ENCODE measurements around the gene FSIP2. TPM values are rescaled to one million over a fixed set of nuclear protein-coding genes. Genes with fewer than 3 reads are reported as not detected.

FSIP2 gene
- total RNA-seq, 1 experiment from 2014 or later = 2.2 TPM

DNA sequence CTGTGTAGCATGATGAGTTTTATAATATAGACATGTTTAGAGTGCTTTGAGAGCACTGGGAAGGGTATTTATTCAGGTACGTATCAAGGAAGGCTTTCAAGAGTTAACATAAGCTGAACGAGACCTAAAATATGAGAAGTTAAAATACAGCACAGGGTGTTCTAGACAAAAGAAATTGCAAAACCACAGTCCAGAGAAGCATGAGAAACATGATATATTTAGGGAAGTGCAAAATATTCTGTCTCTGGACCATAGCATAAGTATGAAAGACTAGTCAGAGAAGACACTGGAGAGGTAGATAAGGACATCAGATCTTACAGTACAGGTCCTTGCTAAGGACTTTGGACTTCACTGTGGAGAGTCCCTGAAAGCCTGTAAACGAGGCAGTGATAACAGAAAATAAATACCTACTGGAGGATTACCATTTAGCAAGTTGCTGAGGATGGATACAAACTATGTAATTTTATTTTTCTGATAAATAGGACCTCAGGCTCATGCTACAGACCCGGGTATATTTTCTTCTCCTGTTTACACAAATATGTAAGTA, 43.7 kb downstream of the FSIP2 start (continued):
- TF ChIP-seq, protein P1, sequence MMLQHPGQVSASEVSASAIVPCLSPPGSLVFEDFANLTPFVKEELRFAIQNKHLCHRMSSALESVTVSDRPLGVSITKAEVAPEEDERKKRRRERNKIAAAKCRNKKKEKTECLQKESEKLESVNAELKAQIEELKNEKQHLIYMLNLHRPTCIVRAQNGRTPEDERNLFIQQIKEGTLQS (CRISPR knock-in tag; conservative IDR thresholded peaks at IDR 0.05) = no peak
- no peak for TF ChIP-seq RELA (CRISPR knock-in tag; IDR thresholded peaks at IDR 0.05; ENCODE audit: borderline replicate concordance)
- no peak for TF ChIP-seq ETV6 (CRISPR knock-in tag; IDR thresholded peaks at IDR 0.05)
- TF ChIP-seq, protein P2, sequence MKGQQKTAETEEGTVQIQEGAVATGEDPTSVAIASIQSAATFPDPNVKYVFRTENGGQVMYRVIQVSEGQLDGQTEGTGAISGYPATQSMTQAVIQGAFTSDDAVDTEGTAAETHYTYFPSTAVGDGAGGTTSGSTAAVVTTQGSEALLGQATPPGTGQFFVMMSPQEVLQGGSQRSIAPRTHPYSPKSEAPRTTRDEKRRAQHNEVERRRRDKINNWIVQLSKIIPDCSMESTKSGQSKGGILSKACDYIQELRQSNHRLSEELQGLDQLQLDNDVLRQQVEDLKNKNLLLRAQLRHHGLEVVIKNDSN (CRISPR knock-in tag; IDR thresholded peaks at IDR 0.05) = no peak
- TF ChIP-seq PRRX2 (CRISPR knock-in tag; IDR thresholded peaks at IDR 0.05) = no peak
- TF ChIP-seq, protein P3, sequence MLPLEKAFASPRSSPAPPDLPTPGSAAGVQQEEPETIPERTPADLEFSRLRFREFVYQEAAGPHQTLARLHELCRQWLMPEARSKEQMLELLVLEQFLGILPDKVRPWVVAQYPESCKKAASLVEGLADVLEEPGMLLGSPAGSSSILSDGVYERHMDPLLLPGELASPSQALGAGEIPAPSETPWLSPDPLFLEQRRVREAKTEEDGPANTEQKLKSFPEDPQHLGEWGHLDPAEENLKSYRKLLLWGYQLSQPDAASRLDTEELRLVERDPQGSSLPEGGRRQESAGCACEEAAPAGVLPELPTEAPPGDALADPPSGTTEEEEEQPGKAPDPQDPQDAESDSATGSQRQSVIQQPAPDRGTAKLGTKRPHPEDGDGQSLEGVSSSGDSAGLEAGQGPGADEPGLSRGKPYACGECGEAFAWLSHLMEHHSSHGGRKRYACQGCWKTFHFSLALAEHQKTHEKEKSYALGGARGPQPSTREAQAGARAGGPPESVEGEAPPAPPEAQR (CRISPR knock-in tag; IDR thresholded peaks at IDR 0.05) = no peak
- TF ChIP-seq, protein P4, sequence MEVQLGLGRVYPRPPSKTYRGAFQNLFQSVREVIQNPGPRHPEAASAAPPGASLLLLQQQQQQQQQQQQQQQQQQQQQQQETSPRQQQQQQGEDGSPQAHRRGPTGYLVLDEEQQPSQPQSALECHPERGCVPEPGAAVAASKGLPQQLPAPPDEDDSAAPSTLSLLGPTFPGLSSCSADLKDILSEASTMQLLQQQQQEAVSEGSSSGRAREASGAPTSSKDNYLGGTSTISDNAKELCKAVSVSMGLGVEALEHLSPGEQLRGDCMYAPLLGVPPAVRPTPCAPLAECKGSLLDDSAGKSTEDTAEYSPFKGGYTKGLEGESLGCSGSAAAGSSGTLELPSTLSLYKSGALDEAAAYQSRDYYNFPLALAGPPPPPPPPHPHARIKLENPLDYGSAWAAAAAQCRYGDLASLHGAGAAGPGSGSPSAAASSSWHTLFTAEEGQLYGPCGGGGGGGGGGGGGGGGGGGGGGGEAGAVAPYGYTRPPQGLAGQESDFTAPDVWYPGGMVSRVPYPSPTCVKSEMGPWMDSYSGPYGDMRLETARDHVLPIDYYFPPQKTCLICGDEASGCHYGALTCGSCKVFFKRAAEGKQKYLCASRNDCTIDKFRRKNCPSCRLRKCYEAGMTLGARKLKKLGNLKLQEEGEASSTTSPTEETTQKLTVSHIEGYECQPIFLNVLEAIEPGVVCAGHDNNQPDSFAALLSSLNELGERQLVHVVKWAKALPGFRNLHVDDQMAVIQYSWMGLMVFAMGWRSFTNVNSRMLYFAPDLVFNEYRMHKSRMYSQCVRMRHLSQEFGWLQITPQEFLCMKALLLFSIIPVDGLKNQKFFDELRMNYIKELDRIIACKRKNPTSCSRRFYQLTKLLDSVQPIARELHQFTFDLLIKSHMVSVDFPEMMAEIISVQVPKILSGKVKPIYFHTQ (CRISPR knock-in tag; IDR thresholded peaks at IDR 0.05) = no peak
- TF ChIP-seq ATF1 (CRISPR knock-in tag; IDR thresholded peaks at IDR 0.05) = no peak
- TF ChIP-seq, protein P5, sequence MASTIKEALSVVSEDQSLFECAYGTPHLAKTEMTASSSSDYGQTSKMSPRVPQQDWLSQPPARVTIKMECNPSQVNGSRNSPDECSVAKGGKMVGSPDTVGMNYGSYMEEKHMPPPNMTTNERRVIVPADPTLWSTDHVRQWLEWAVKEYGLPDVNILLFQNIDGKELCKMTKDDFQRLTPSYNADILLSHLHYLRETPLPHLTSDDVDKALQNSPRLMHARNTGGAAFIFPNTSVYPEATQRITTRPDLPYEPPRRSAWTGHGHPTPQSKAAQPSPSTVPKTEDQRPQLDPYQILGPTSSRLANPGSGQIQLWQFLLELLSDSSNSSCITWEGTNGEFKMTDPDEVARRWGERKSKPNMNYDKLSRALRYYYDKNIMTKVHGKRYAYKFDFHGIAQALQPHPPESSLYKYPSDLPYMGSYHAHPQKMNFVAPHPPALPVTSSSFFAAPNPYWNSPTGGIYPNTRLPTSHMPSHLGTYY (CRISPR knock-in tag; IDR thresholded peaks at IDR 0.05) = no peak
- TF ChIP-seq SMAD3 (CRISPR knock-in tag; IDR thresholded peaks at IDR 0.05; ENCODE audit: borderline replicate concordance) = no peak
- no peak for TF ChIP-seq NR2C2 (CRISPR knock-in tag; IDR thresholded peaks at IDR 0.05)

DNA sequence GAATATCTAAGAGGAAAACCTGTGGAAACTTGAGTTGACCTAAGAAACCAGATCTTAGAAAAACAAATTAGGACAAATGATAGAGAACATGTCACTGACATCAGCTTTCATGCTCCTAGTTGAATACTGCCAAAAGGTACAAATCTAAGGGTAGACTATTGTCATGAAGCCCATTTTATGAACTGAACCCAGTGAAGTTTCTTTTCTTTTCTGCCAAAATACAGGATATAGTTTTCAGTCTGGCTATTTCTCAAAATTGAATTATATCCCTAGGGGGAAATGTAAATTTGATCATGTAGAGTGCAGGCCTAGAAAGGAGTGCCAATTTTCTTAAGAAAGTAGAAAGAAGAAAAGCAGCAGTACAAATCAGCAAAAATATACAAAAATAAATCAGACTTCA, 46.6 kb downstream of the FSIP2 start:
- Mint-ChIP-seq H3K27me3 (ENCODE audit: low read depth) (no peaks in the 10 kb centered on the region), H3K4me3 (no peak overlapping the region), H3K36me3 (no peaks in the 10 kb centered on the region), H3K9me3 (no peaks in the 10 kb centered on the region), H3K27ac (no peak overlapping the region), H3K4me1 (no peaks in the 10 kb centered on the region)
- no peak for ATAC-seq
- ChIA-PET CTCF (no interaction called here), POLR2A (no interaction called here)
- no peak for DNase-seq (ENCODE audit: low spot score)
- TF ChIP-seq, protein P2 (CRISPR knock-in tag; IDR thresholded peaks at IDR 0.05) = no peak
- TF ChIP-seq ZNF416 (CRISPR knock-in tag; IDR thresholded peaks at IDR 0.05) (no peak), MXD4 (CRISPR knock-in tag; IDR thresholded peaks at IDR 0.05; ENCODE audit: borderline replicate concordance) (no peak), HMGA2 (CRISPR knock-in tag; IDR thresholded peaks at IDR 0.05) (no peak), GABPB1 (CRISPR knock-in tag; IDR thresholded peaks at IDR 0.05) (no peak), ZNF396 (CRISPR knock-in tag; IDR thresholded peaks at IDR 0.05; ENCODE audit: borderline replicate concordance) (no peak), TEAD4 (CRISPR knock-in tag; IDR thresholded peaks at IDR 0.05) (no peak), KAT7 (CRISPR knock-in tag; IDR thresholded peaks at IDR 0.05; ENCODE audit: borderline replicate concordance) (no peak)
- TF ChIP-seq, protein P6, sequence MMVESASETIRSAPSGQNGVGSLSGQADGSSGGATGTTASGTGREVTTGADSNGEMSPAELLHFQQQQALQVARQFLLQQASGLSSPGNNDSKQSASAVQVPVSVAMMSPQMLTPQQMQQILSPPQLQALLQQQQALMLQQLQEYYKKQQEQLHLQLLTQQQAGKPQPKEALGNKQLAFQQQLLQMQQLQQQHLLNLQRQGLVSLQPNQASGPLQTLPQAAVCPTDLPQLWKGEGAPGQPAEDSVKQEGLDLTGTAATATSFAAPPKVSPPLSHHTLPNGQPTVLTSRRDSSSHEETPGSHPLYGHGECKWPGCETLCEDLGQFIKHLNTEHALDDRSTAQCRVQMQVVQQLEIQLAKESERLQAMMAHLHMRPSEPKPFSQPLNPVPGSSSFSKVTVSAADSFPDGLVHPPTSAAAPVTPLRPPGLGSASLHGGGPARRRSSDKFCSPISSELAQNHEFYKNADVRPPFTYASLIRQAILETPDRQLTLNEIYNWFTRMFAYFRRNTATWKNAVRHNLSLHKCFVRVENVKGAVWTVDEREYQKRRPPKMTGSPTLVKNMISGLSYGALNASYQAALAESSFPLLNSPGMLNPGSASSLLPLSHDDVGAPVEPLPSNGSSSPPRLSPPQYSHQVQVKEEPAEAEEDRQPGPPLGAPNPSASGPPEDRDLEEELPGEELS (CRISPR knock-in tag; IDR thresholded peaks at IDR 0.05) = no peak
- TF ChIP-seq, protein P7, sequence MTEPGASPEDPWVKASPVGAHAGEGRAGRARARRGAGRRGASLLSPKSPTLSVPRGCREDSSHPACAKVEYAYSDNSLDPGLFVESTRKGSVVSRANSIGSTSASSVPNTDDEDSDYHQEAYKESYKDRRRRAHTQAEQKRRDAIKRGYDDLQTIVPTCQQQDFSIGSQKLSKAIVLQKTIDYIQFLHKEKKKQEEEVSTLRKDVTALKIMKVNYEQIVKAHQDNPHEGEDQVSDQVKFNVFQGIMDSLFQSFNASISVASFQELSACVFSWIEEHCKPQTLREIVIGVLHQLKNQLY (CRISPR knock-in tag; IDR thresholded peaks at IDR 0.05) = no peak
- TF ChIP-seq, protein P8, sequence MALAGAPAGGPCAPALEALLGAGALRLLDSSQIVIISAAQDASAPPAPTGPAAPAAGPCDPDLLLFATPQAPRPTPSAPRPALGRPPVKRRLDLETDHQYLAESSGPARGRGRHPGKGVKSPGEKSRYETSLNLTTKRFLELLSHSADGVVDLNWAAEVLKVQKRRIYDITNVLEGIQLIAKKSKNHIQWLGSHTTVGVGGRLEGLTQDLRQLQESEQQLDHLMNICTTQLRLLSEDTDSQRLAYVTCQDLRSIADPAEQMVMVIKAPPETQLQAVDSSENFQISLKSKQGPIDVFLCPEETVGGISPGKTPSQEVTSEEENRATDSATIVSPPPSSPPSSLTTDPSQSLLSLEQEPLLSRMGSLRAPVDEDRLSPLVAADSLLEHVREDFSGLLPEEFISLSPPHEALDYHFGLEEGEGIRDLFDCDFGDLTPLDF (CRISPR knock-in tag; IDR thresholded peaks at IDR 0.05) = no peak
- TF ChIP-seq, protein P9, sequence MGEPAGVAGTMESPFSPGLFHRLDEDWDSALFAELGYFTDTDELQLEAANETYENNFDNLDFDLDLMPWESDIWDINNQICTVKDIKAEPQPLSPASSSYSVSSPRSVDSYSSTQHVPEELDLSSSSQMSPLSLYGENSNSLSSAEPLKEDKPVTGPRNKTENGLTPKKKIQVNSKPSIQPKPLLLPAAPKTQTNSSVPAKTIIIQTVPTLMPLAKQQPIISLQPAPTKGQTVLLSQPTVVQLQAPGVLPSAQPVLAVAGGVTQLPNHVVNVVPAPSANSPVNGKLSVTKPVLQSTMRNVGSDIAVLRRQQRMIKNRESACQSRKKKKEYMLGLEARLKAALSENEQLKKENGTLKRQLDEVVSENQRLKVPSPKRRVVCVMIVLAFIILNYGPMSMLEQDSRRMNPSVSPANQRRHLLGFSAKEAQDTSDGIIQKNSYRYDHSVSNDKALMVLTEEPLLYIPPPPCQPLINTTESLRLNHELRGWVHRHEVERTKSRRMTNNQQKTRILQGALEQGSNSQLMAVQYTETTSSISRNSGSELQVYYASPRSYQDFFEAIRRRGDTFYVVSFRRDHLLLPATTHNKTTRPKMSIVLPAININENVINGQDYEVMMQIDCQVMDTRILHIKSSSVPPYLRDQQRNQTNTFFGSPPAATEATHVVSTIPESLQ (CRISPR knock-in tag; IDR thresholded peaks at IDR 0.05) = no peak
